ENCODE data around the gene MAPT. TPM values are rescaled to one million over a fixed set of nuclear protein-coding genes. Genes with fewer than 3 reads are reported as not detected.

MAPT gene
- total RNA-seq, 2 experiments from 2014 or later: 1.3 to 1.4 TPM

GRCh38 chr17:46026166-46027047 lies 132.1 kb downstream of the MAPT start:
- no peaks in the 10 kb centered on the region for H3K27me3 Mint-ChIP-seq
- H3K36me3 Mint-ChIP-seq (ENCODE audit: low read depth): peaks cover 20% of the 10 kb centered on the region
- H3K4me3 Mint-ChIP-seq: no peak overlapping the region
- intact Hi-C loops (cut with micrococcal nuclease): no loop called here
- peaks cover 12% of the 10 kb centered on the region for H3K4me1 Mint-ChIP-seq (ENCODE audit: low read depth)
- H3K27ac Mint-ChIP-seq: no peak overlapping the region
- DNase-seq (no peak), ATAC-seq (no peak)
- no peak for TF ChIP-seq CTCF (IDR thresholded peaks at IDR 0.05)
- ChIA-PET POLR2A (no interaction called here), CTCF (interaction anchor here (1.2 kb wide), 1 partner anchor 18 kb away, joined by 3 read pairs; no protein-coding TSS in a partner anchor)
- no peaks in the 10 kb centered on the region for H3K9me3 Mint-ChIP-seq

- Mint-ChIP-seq H3K36me3 (ENCODE audit: low read depth) (peaks cover 21% of the 10 kb centered on the region), H3K27me3 (no peaks in the 10 kb centered on the region), H3K9me3 (no peaks in the 10 kb centered on the region), H3K27ac (peak overlapping the region; percentile 48), H3K4me1 (ENCODE audit: low read depth) (peaks cover 12% of the 10 kb centered on the region), H3K4me3 (no peak overlapping the region)
- ChIA-PET CTCF (interaction anchor here (1.0 to 1.2 kb wide), 2 partner anchors 17 to 166 kb away, joined by 3 read pairs; partner anchors contain the start of gene KANSL1), POLR2A (no interaction called here)
- DNase-seq (no peak), ATAC-seq (no peak)
- no peak for TF ChIP-seq CTCF (IDR thresholded peaks at IDR 0.05)
- intact Hi-C loops (cut with micrococcal nuclease): no loop called here
Measured at GRCh38 chr17:46027048-46027975, 133.0 kb downstream of the MAPT start.

- peaks cover 12% of the 10 kb centered on the region for H3K4me1 Mint-ChIP-seq (ENCODE audit: low read depth)
Measured at GRCh38 chr17:46027976-46028325, 133.6 kb downstream of the MAPT start.

GRCh38 chr17:46028374-46028773 lies 134.0 kb downstream of the MAPT start:
- peaks cover 30% of the 10 kb centered on the region for H3K36me3 Mint-ChIP-seq (ENCODE audit: low read depth)

More at GRCh38 chr17:46027976-46028325, 133.6 kb downstream of the MAPT start:
- ChIA-PET POLR2A (interaction anchor here (1.2 kb wide), 1 partner anchor 171 kb away, joined by 4 read pairs; no protein-coding TSS in a partner anchor), CTCF (interaction anchor here (0.9 to 1.0 kb wide), 2 partner anchors 17 to 165 kb away, joined by 3 read pairs; partner anchors contain the start of gene KANSL1)
- no peaks in the 10 kb centered on the region for H3K9me3 Mint-ChIP-seq
- H3K27me3 Mint-ChIP-seq: no peaks in the 10 kb centered on the region
- H3K4me3 Mint-ChIP-seq: no peak overlapping the region
- DNase-seq (no peak), ATAC-seq (no peak)
- H3K27ac Mint-ChIP-seq: peak overlapping the region; percentile 27
- H3K36me3 Mint-ChIP-seq (ENCODE audit: low read depth): peaks cover 26% of the 10 kb centered on the region
- no peak for TF ChIP-seq CTCF (IDR thresholded peaks at IDR 0.05)
- intact Hi-C loops (cut with micrococcal nuclease): no loop called here

More at GRCh38 chr17:46028374-46028773, 134.0 kb downstream of the MAPT start:
- no peaks in the 10 kb centered on the region for H3K9me3 Mint-ChIP-seq
- ChIA-PET CTCF (interaction anchor here (0.9 to 1.7 kb wide), 3 partner anchors 16 to 184 kb away, joined by 3 to 9 read pairs (median 3); partner anchors contain the start of gene KANSL1), POLR2A (interaction anchor here (1.2 kb wide), 1 partner anchor 171 kb away, joined by 4 read pairs; no protein-coding TSS in a partner anchor)
- no peak for TF ChIP-seq CTCF (IDR thresholded peaks at IDR 0.05)
- ATAC-seq: no peak
- intact Hi-C loops (cut with micrococcal nuclease): no loop called here
- H3K4me1 Mint-ChIP-seq (ENCODE audit: low read depth): peaks cover 12% of the 10 kb centered on the region
- no peak for DNase-seq
- H3K27me3 Mint-ChIP-seq: no peaks in the 10 kb centered on the region
- H3K4me3 Mint-ChIP-seq: no peak overlapping the region
- H3K27ac Mint-ChIP-seq: peak overlapping the region; percentile 32

Data from activated CD8-positive, alpha-beta T cell treated with anti-CD3 and anti-CD28 coated beads for 36 hours (primary cell).